CD4-positive, alpha-beta T cell treated with Interleukin-6 for 4 hours (primary cell): ENCODE measurements around the gene PTPRN.
"Not testable (repeated sequence)": the region's sequence is repeated elsewhere in the genome, so short reads cannot be mapped to it uniquely, and the experiment has no call there.

Experiments used
- DNase-seq: peaks from one replicate; pipeline ENCODE4 v3.0.0-alpha.2; 2020; ENCODE audit warnings: mixed read lengths

Gene PTPRN

GRCh38 chr2:219266886-219267285, 42.3 kb downstream of the PTPRN start:
- DNase-seq = no peak

DNA sequence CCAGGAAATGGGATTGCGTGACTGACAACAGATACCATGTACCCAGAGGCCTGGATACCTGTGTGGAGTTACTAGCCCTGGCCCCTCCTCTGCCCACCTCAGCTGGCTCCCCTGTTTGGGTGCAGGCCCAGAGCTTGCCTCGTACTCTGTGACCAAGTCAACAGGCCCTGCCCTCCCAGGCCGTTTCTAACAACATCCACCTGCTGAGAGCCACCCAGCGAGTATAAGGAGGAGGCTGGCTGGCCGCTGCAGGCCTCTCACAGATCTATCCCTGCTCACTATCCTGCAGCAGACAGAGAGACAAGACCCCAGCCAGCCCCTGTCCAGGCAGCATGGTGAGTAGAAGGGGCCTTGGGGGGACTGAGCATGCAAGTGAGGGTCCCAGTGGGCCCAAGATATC, 43.0 kb downstream of the PTPRN start:
- no peak for DNase-seq

GRCh38 chr2:219261024-219261855, 48.0 kb downstream of the PTPRN start:
- no peak for DNase-seq

DNA sequence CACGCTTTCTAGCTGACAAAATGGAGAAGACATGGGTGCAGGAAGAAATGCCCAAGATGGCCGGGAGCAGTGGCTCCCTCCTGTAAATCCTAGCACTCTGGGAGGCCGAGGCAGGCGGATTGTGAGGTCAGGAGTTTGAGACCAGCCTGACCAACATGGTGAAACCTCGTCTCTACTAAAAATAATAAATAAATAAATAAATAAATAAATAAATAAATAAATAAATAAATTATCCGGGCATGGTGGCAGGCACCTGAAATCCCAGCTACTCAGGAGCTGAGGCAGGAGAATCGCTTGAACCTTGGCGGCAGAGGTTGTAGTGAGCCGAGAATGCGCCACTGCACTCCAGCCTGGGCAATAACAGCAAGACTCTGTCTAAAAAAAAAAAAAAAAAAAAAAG, 50.3 kb downstream of the PTPRN start:
- DNase-seq = not testable (repeated sequence)

- peak; percentile 39 for DNase-seq
Observed at GRCh38 chr2:219254590-219255201, 54.5 kb downstream of the PTPRN start.

DNA sequence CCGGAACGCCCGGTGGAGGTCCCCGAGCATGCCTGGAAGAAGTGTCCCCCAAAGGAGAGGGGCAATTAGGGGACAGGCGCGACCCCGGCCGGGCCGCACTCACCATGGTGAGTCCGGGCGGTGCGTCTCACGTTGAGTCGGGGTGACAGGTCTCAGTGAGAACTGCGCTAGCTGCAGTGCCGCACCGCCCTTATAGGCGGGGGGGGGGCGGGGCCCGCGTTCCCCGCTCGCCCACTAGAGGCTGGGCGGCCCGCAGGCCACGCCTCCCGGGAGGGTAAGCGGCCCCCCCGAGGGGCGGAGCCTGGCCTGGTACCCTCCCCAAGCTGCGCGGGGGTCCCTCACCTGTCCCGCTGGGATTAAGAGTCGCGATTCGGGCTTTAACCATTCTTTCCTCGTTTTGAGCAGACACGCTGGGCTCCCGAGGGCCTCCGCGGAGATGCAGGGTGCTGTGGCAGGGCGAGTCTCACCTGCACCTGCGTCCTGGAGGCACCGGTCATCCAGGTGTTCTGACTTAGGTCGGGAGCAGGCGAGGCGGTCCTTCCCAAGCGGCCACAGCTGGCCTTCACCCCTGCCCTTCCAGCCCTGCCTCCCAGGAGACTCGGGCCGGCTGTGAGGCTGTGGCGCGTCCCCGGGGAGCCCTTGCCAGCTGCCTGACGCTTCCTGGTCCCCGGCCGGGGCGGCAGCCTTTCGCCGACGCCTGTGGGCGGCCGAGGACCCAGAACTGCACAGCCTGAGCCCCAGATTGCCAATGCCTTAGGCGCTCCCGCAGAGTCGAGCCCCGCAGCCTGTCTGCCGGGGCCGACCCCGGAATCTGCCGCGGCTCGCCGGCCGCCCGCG, 55.2 kb downstream of the PTPRN start, which contains the start of gene TUBA4A:
TUBA4A (minus strand) TSS at position 166 of the 837 bp plus-strand sequence; CDS start at position 106, 60 bp downstream.
- DNase-seq = peak; percentile 96

- peak; percentile 55 for DNase-seq
Observed at GRCh38 chr2:219252900-219253752, 56.1 kb downstream of the PTPRN start, which contains the start of gene TUBA4B. Gene TUBA4B (plus strand): TSS chr2:219253243. CDS start chr2:219253408, 165 bp downstream.

GRCh38 chr2:219252570-219252899, 56.7 kb downstream of the PTPRN start:
- DNase-seq = peak; percentile 52

- peak; percentile 63 for DNase-seq
Observed at GRCh38 chr2:219252084-219252483, 57.1 kb downstream of the PTPRN start.

- no peak for DNase-seq
Observed at GRCh38 chr2:219251656-219252055, 57.5 kb downstream of the PTPRN start.

- peak; percentile 19 for DNase-seq
Observed at GRCh38 chr2:219250049-219250781, 59.0 kb downstream of the PTPRN start.

DNA sequence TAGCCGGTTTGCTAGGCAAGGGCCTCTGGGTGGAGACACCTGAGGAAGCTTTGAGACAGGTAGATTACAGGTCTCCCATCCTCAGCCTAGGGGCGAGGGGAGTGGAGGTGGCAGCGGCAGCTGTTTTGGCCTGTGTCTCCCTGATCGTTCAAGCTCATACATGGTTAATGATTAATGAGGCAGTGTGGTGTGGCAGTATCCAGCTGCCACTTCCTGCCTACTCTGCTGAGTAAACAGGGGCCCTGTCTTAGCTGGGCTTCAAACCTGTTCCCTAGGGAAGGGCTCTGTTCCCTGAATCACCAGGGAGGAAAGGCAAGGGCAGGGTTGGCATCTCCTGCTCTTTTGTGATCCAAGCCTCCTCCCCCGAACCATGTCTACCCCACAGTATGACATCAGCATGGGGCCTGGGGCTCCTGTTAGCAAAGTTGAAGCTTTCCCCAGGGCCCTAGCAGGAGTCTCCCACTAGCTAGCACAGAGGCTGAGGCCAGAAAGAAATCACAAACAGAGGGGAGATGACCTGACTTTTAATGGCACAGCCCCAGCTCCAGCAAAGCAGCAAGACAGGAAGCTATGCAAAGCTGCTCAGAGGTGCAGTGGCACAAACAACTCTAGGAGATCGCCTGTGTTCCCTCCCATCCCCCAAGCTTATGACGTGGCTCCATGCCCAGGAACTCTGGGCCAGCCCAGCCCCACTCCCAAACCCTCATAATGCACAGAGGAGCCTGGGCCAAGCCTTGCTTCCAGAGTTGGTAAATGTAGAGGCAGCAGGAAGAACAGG, 59.8 kb downstream of the PTPRN start:
- peak; percentile 86 for DNase-seq

GRCh38 chr2:219248845-219249202, 60.4 kb downstream of the PTPRN start:
- DNase-seq = no peak

GRCh38 chr2:219247678-219248642, 61.2 kb downstream of the PTPRN start:
- DNase-seq = peak; percentile 79

DNA sequence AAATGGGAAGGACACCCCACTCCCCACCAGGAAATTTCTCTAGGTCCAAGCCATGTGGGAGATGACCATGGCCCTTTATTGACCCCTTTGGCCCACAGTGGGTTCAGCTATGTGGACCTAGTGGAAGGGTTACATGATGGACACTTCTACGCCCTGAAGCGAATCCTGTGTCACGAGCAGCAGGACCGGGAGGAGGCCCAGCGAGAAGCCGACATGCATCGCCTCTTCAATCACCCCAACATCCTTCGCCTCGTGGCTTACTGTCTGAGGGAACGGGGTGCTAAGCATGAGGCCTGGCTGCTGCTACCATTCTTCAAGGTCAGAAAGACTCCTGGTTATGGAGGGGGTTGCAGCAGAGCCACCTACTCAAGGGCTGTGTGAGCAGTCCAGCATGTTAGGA, 62.6 kb downstream of the PTPRN start:
- no peak for DNase-seq

DNA sequence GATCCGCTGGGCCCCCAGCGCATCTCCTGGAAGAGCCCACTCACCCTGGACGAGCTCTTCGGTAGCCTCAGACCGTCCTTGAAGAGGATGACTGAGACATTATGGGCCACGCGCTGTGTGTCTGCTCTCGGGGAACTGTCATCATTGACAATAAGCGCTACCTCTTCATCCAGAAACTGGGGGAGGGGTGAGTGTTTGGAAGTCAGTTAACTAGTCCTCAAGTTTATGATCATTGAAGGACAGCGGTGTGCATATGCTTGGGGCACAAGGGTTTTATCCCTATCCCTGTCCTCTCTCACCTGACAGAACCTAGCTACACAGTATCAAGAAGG, 63.3 kb downstream of the PTPRN start:
- DNase-seq = peak; percentile 15

DNA sequence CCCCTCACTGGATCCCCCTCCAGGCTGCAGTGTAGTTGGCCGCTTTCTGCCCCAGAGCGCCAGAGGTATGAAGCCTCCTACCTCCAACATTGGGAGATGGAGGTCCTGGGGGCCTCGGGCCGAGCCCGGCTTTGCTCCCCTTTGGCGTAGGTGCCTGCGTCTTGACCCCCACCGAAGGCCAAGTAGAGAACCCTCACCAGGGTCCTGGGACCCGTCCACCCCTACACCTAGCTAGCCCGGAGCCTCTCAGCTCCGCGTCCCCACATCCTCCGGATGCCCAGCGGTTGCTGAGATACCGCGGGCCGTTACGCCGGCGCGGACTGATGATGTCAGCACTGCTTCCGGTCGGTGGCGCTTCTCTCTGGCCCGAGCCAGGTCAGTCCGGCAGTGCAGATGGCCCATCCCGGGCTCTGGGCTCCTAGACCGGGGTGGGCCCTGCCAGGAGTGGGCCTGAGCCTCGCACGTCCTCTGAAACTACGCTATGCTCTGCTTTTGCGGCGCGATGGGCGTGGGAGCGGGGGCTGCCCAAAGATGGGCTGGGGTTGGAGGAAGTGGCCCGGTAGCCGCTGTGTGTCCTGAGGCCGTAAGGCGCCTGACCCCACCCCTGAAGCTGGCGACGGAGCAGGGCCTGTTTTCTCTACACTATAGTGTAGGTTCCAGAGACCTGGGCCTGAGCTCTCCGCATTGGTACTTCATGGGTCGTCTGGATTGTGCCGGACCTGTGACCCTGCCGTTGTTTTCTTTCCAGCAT, 63.9 kb downstream of the PTPRN start, which contains the start of the genes GLB1L and STK16:
GLB1L (minus strand) TSS at position 297 of the 751 bp plus-strand sequence. CDS start 1,871 bp downstream, outside the sequence.
STK16 (plus strand) TSS at position 332 of the 751 bp plus-strand sequence. CDS start 521 bp downstream, outside the sequence.
- peak; percentile 88 for DNase-seq

- DNase-seq = no peak
Observed at GRCh38 chr2:219244789-219245147, 64.4 kb downstream of the PTPRN start.

DNA sequence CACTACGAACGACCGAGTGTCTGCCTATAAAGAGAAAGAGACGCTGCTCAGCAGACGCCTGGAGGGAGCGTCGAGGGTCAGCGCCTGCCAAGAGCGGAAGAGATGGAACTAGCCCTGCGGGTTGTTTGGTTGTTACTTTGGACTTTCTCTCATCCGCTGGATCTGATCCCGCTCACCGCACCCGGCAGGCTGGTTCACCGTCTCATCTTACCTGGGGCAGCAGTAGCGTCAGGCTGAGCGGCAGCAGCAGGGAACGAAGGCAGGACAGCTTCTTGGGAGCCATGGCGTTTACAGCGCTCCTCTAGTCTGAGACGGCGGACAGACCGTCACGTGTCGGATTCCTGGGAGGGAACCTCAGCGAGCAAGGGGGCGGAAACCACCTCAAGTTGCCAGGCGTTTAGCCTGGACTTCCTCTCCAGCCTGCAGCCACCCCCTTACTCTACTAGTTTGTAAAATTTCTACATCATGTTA, 65.9 kb downstream of the PTPRN start:
- DNase-seq = no peak
